Astrocyte (in vitro differentiated cells and primary cell): Measurements from ENCODE around the gene COX7A2.

Experiments
- CTCF ChIP-seq: IDR thresholded peaks from 2 replicates; pipeline ENCODE4 v1.5.1; 2011; ENCODE audit warnings: low read depth, mild to moderate bottlenecking, inconsistent platforms, low read length, moderate library complexity; ENCODE audit not compliant: insufficient read depth
- EZH2 ChIP-seq: IDR thresholded peaks from 2 replicates; pipeline ENCODE4 v1.6.1; 2012; ENCODE audit warnings: mild to moderate bottlenecking, low read length, inconsistent platforms; ENCODE audit not compliant: insufficient read depth

- TF ChIP-seq CTCF: no peak
- no peak for TF ChIP-seq EZH2
Observed at GRCh38 chr6:75215291-75215690, 28.3 kb downstream of the COX7A2 start.
